CD14-positive monocyte (primary cell): Measurements from ENCODE around the gene GTF3C5. TPM values are rescaled to one million over a fixed set of nuclear protein-coding genes. Genes with fewer than 3 reads are reported as not detected.
A peak's percentile ranks its signal among the peaks of the same experiment; 100 is the strongest.

Experiments
- DNase-seq, 3 donors: peaks; one replicate each; pipeline ENCODE4 v3.0.0-alpha.2; 2011 to 2022
- H2AFZ ChIP-seq: 2 replicates; pipeline ENCODE4 v1.6.0; 2012; ENCODE audit warnings: mild to moderate bottlenecking, low read depth, low read length, inconsistent platforms; ENCODE audit not compliant: insufficient read depth, poor library complexity, severe bottlenecking
- H3K27ac ChIP-seq, 2 donors: 1 replicate in 1 of 2; 2 replicates in 1 of 2; pipeline ENCODE4 v1.5.1; 2012 to 2013; ENCODE audit warnings: low read length in 2 of 2, control low read depth in 1 of 2, inconsistent platforms in 1 of 2, low read depth in 1 of 2, mild to moderate bottlenecking in 1 of 2
- H3K27me3 ChIP-seq, 2 donors: one replicate each; pipeline versions ENCODE4 v1.6.0 to v1.6.1; 2011 to 2013; ENCODE audit warnings: low read length in 2 of 2; ENCODE audit not compliant: control insufficient read depth in 2 of 2, insufficient read depth in 2 of 2
- H3K36me3 ChIP-seq, 2 donors: replicated peaks in 1 of 2; 1 replicate in 1 of 2; 2 replicates in 1 of 2; pipeline versions ENCODE4 v1.5.1 to v1.6.1; 2012 to 2013; ENCODE audit warnings: low read length in 2 of 2, control low read depth in 1 of 2, inconsistent platforms in 1 of 2, mild to moderate bottlenecking in 1 of 2; ENCODE audit not compliant: insufficient read depth in 2 of 2, control insufficient read depth in 1 of 2
- H3K4me1 ChIP-seq, 2 donors: 1 replicate in 1 of 2; 2 replicates in 1 of 2; pipeline versions ENCODE4 v1.5.1 to v1.6.1; 2012 to 2013; ENCODE audit warnings: low read length in 2 of 2, control low read depth in 1 of 2, inconsistent platforms in 1 of 2, mild to moderate bottlenecking in 1 of 2, moderate library complexity in 1 of 2; ENCODE audit not compliant: insufficient read depth in 2 of 2, control insufficient read depth in 1 of 2
- H3K4me2 ChIP-seq: replicated peaks from 2 replicates; pipeline ENCODE3; 2012; ENCODE audit warnings: low read length, moderate library complexity, mild to moderate bottlenecking; ENCODE audit not compliant: poor library complexity, severe bottlenecking; ENCODE audit errors: extremely low read depth
- H3K4me3 ChIP-seq, 3 experiments: fragments of 200-600 bp in 1 of 3; sonication (generic) in 1 of 3; replicated peaks in 1 of 3; 1 replicate in 2 of 3; 2 replicates in 1 of 3; pipeline ENCODE4 v1.5.1; 2011 to 2013; ENCODE audit warnings: low read length in 3 of 3, mild to moderate bottlenecking in 3 of 3, control low read depth in 2 of 3, low read depth in 2 of 3, inconsistent platforms in 1 of 3, moderate library complexity in 1 of 3
- H3K79me2 ChIP-seq: 2 replicates; pipeline ENCODE4 v1.6.0; 2012; ENCODE audit warnings: mild to moderate bottlenecking, control low read depth, inconsistent platforms, low read length, moderate library complexity; ENCODE audit not compliant: insufficient read depth
- H3K9ac ChIP-seq: 2 replicates; pipeline ENCODE4 v1.6.0; 2017; ENCODE audit warnings: low read length, mild to moderate bottlenecking; ENCODE audit not compliant: insufficient read depth, poor library complexity, severe bottlenecking
- H3K9me3 ChIP-seq, 2 donors: replicated peaks in 1 of 2; 1 replicate in 1 of 2; 2 replicates in 1 of 2; pipeline versions ENCODE4 v1.5.1 to v1.6.1; 2012 to 2013; ENCODE audit warnings: low read length in 2 of 2, control low read depth in 1 of 2; ENCODE audit not compliant: control insufficient read depth in 1 of 2, insufficient read depth in 1 of 2
- H4K20me1 ChIP-seq: 2 replicates; pipeline ENCODE4 v1.6.0; 2012; ENCODE audit warnings: mild to moderate bottlenecking, low read length, control low read depth, moderate library complexity; ENCODE audit not compliant: insufficient read depth
- H3K27ac Mint-ChIP-seq, 7 donors: one replicate each; pipeline ENCODE4 v1.8.0; 2020; ENCODE audit warnings: mild to moderate bottlenecking in 7 of 7, mixed read lengths in 7 of 7, moderate library complexity in 6 of 7, inconsistent platforms in 2 of 7
- H3K27me3 Mint-ChIP-seq, 3 donors: one replicate each; pipeline ENCODE4 v1.8.0; 2021 to 2022; ENCODE audit warnings: low read depth in 3 of 3, mild to moderate bottlenecking in 3 of 3, mixed read lengths in 3 of 3, moderate library complexity in 3 of 3, inconsistent platforms in 1 of 3
- H3K36me3 Mint-ChIP-seq, 2 donors: one replicate each; pipeline ENCODE4 v1.8.0; 2020; ENCODE audit warnings: mixed read lengths in 2 of 2, inconsistent platforms in 1 of 2, mild to moderate bottlenecking in 1 of 2
- H3K4me1 Mint-ChIP-seq: one replicate; pipeline ENCODE4 v1.8.0; 2020; ENCODE audit warnings: mild to moderate bottlenecking, mixed read lengths
- H3K4me3 Mint-ChIP-seq, 2 donors: one replicate each; pipeline ENCODE4 v1.8.0; 2020; ENCODE audit warnings: mild to moderate bottlenecking in 2 of 2, mixed read lengths in 2 of 2, moderate library complexity in 1 of 2
- H3K9me3 Mint-ChIP-seq, 7 donors: one replicate each; pipeline ENCODE4 v1.8.0; 2020 to 2022; ENCODE audit warnings: mixed read lengths in 7 of 7, mild to moderate bottlenecking in 6 of 7, moderate library complexity in 6 of 7, inconsistent platforms in 2 of 7
- CTCF ChIP-seq: fragments of 200-600 bp; IDR thresholded peaks from one replicate; pipeline ENCODE4 v1.8.0; 2022; ENCODE audit warnings: antibody characterized with exemption, mild to moderate bottlenecking
- WGBS: methylation state at CpG from one replicate; pipeline ENCODE4 v1.1.5; 2013; ENCODE audit warnings: missing lambda C conversion rate; ENCODE audit not compliant: insufficient coverage; 5-methylcytosine and 5-hydroxymethylcytosine counted together
- intact Hi-C, 2 donors: fragments of 100-400 bp; cut with micrococcal nuclease; formaldehyde crosslinking; loops; one replicate each; pipeline versions ENCODE4 v1.15.0 to v1.15.1; 2023
- polyA plus RNA-seq, 3 donors: library from polyadenylated mRNA; depleted of rRNA in 1 of 3; unstranded in 2 of 3; stranded (reverse) in 1 of 3; fragments of 300-500 nt in 2 of 3; fragments of >200 nt in 1 of 3; fragmentation: Illumina TruSeq in 2 of 3; gene quantifications; 1 replicate in 2 of 3; 2 replicates in 1 of 3; pipeline ENCODE4 v1.2.3, GENCODE V29; 2012 to 2021

The GTF3C5 gene
- polyA plus RNA-seq, 3 donors = 21.3 to 75.6 (median 24.4) TPM

- H3K4me2 ChIP-seq = no peak overlapping the region
- H3K9me3 ChIP-seq = peaks cover 0 to 4% of the 10 kb centered on the region in 2 donors
- Mint-ChIP-seq H3K4me1 (no peaks in the 10 kb centered on the region), H3K36me3 (peaks cover 74 to 87% of the 10 kb centered on the region in 2 donors), H3K9me3 (peaks cover 0 to 8% (median 4%) of the 10 kb centered on the region in 7 donors), H3K27me3 (peaks cover 0 to 5% (median 0%) of the 10 kb centered on the region in 3 donors), H3K4me3 (no peak overlapping the region), H3K27ac (peak overlapping the region in 4 of 7 donors; percentile 6 to 64 (median 54))
- H3K4me3 ChIP-seq = no peak overlapping the region
- H3K27me3 ChIP-seq = no peaks in the 10 kb centered on the region
- H3K4me1 ChIP-seq = no peaks in the 10 kb centered on the region
- no peak for TF ChIP-seq CTCF
- no peak overlapping the region for H2AFZ ChIP-seq
- intact Hi-C loops = loop anchor here (1.0 kb wide), 2 partner anchors 42 to 43 kb away; no protein-coding TSS in a partner anchor
- peaks cover 14% of the 10 kb centered on the region for H4K20me1 ChIP-seq
- DNase-seq = no peak
- no peaks in the 10 kb centered on the region for H3K79me2 ChIP-seq
- WGBS = 99% methylated on average over 16 of the region's 21 CpGs
- H3K36me3 ChIP-seq = peaks cover 70 to 82% of the 10 kb centered on the region in 2 donors
- H3K9ac ChIP-seq = no peak overlapping the region
- no peak overlapping the region for H3K27ac ChIP-seq
Observed at GRCh38 chr9:133102190-133103021, 71.6 kb downstream of the GTF3C5 start.

- H3K36me3 ChIP-seq = peaks cover 73 to 82% of the 10 kb centered on the region in 2 donors
- H3K36me3 Mint-ChIP-seq = peaks cover 76 to 87% of the 10 kb centered on the region in 2 donors
- no peaks in the 10 kb centered on the region for H3K27me3 ChIP-seq
- peak overlapping the region in 6 of 7 donors; percentile 18 to 64 (median 42) for H3K27ac Mint-ChIP-seq
- no peaks in the 10 kb centered on the region for H3K9me3 ChIP-seq
- H4K20me1 ChIP-seq = peaks cover 14% of the 10 kb centered on the region
- no peak overlapping the region for H3K4me3 Mint-ChIP-seq
- H3K9me3 Mint-ChIP-seq = peaks cover 0 to 3% (median 0%) of the 10 kb centered on the region in 7 donors
- peaks cover 2% of the 10 kb centered on the region for H3K4me1 Mint-ChIP-seq
- intact Hi-C loops = loop anchor here (1.0 kb wide), 2 partner anchors 41 to 42 kb away; no protein-coding TSS in a partner anchor
- H3K4me2 ChIP-seq = no peak overlapping the region
- no peak overlapping the region for H2AFZ ChIP-seq
- peak; percentile 94 for TF ChIP-seq CTCF
- H3K4me3 ChIP-seq = no peak overlapping the region
- no peaks in the 10 kb centered on the region for H3K4me1 ChIP-seq
- no peaks in the 10 kb centered on the region for H3K79me2 ChIP-seq
- H3K27ac ChIP-seq = no peak overlapping the region
- 70% methylated on average over 12 of the region's 14 CpGs for WGBS
- peaks cover 0 to 5% (median 0%) of the 10 kb centered on the region in 3 donors for H3K27me3 Mint-ChIP-seq
- peak; percentile 64 to 77 (median 73) for DNase-seq
- H3K9ac ChIP-seq = no peak overlapping the region
Observed at GRCh38 chr9:133103183-133103986, 72.6 kb downstream of the GTF3C5 start.
